ENCODE data around the gene DIS3L.

GRCh38 chr15:66276546-66276945 is 16.8 kb upstream of the DIS3L start:
- TF ChIP-seq CTCF (IDR thresholded peaks at IDR 0.05) (no peak), POLR2A (IDR thresholded peaks at IDR 0.05) (no peak)
